ENCODE data around the gene GLS.
"Not testable (repeated sequence)": the region's sequence is repeated elsewhere in the genome, so short reads cannot be mapped to it uniquely, and the experiment has no call there.

Gene GLS

GRCh38 chr2:190976521-190976920, 95.9 kb downstream of the GLS start:
- in situ Hi-C loops (cut with HindIII; ENCODE audit: low pct_ligation_motif_present, low pct_unique_long_range_greater_than_20kb, low sequenced_read_pairs): no loop called here
- no peak for DNase-seq

DNA sequence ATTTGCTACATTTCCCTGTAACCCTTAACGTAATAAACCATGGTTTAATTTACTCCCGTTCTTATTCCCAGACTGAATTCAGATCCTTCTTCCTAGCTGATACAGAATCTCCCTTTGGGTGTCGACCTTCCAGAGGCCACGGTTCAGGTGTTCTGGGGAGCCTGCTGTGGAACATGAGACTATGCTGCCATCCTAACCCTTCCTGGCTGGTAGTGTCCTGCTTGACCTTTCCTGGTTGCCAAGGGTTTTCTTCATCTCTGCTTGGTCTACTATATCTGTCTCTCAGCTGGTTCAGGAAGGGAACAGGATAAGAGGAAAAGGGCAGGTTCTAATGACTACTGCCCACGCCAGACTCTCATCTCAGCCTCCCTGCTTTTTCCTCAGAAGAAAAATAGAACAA, 96.9 kb downstream of the GLS start:
- in situ Hi-C loops (cut with HindIII; ENCODE audit: low pct_ligation_motif_present, low pct_unique_long_range_greater_than_20kb, low sequenced_read_pairs): no loop called here
- DNase-seq: no peak

DNA sequence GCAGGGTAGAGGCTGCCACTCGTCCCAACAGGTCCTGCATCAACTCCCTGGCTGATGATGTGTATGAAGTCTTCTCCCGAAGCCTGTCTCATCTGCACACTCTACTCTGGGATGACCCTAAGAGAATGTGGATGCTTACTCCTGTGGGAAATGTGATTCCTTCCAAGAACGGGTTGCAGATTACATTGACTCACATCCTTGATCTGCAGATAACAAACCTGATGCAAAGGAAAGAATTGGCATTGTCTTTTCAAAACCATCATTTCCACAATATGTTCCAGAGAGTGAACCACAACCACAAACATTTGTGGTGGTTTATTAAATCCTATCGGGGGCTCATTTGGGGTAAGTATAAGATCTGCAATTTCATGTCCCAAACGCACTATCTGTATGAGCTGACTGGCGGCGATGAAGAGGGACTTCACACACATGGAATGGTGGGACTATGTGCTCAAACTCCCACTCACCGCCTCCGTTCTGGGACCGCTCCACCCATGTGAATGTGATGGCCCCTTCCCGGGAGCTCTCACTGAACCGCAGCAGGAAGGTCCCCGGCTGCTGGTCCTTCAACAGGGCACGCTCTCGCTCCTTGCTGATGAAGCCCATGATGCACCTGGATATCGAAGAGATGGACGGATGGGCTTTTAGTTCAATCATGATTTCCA, 97.9 kb downstream of the GLS start:
- no peak for DNase-seq
- in situ Hi-C loops (cut with HindIII; ENCODE audit: low pct_ligation_motif_present, low pct_unique_long_range_greater_than_20kb, low sequenced_read_pairs): no loop called here

GRCh38 chr2:190979906-190980629, 99.4 kb downstream of the GLS start:
- in situ Hi-C loops (cut with HindIII; ENCODE audit: low pct_ligation_motif_present, low pct_unique_long_range_greater_than_20kb, low sequenced_read_pairs): no loop called here
- DNase-seq: no peak

- no peak for DNase-seq
- in situ Hi-C loops (cut with HindIII; ENCODE audit: low pct_ligation_motif_present, low pct_unique_long_range_greater_than_20kb, low sequenced_read_pairs): no loop called here
These were observed 100.1 kb downstream of the GLS start for GRCh38 chr2:190980630-190981209.

DNA sequence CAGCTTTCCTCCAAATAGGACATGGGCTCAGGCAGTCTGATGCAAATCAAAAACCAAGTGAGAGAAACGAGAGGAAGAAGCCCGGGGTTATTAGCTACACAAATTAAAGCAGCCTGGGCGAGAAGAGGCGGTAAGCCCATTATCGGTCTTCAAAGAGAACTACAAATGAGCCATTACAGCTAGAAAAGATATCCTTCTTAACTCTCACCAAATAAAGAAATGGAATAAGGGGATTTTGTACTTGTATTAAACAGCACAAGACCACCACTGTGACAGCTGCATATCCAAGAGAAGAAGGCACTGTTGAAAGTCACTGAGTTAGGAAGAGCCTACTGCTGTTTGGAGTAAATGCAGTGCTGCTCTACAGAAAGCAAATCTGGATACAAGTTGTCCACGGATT, 100.7 kb downstream of the GLS start:
- in situ Hi-C loops (cut with HindIII; ENCODE audit: low pct_ligation_motif_present, low pct_unique_long_range_greater_than_20kb, low sequenced_read_pairs): no loop called here
- DNase-seq: no peak

- no peak for DNase-seq
- in situ Hi-C loops (cut with HindIII; ENCODE audit: low pct_ligation_motif_present, low pct_unique_long_range_greater_than_20kb, low sequenced_read_pairs): no loop called here
These were observed 101.1 kb downstream of the GLS start for GRCh38 chr2:190981733-190982132.

- no peak for DNase-seq
- in situ Hi-C loops (cut with HindIII; ENCODE audit: low pct_ligation_motif_present, low pct_unique_long_range_greater_than_20kb, low sequenced_read_pairs): no loop called here
These were observed 101.8 kb downstream of the GLS start for GRCh38 chr2:190982262-190983034.

- in situ Hi-C loops (cut with HindIII; ENCODE audit: low pct_ligation_motif_present, low pct_unique_long_range_greater_than_20kb, low sequenced_read_pairs): no loop called here
- peak; percentile 59 for DNase-seq
These were observed 104.0 kb downstream of the GLS start for GRCh38 chr2:190984595-190984994.

DNA sequence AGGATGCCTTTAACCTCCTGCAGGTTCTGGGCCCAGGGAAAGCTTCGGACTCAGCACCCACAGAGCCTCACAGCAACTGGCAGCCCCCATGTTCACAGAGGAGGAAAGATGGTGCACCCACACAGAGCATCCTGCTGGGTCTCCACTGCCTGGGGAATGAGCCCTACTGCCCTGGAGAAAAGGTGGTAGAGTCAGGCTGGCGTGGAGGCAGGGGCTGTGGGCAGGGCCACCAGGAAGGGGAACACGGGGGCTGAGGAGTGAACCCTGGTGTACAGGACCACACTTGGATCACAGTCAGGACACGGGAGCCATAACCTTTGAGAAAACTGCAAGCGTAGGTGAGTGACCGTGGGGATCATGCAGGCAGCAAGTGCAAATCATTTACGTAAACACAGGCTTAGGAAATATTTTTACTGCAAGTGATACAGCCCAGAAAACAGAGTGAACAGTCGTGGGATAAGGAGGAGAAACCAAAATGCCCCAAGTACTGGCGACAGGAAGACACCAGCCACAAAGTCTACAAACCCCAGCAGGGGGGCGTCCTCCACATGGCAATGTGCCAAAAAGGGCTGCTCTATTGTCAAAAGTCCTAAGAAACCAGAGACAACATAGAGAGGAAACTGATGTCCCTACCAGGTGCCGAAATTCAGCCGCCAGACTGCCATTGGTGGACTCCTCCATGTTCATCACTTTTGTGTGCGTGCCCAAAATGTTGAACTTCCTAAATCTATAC, 105.8 kb downstream of the GLS start:
- no peak for DNase-seq
- in situ Hi-C loops (cut with HindIII; ENCODE audit: low pct_ligation_motif_present, low pct_unique_long_range_greater_than_20kb, low sequenced_read_pairs): no loop called here

GRCh38 chr2:190987116-190987515, 106.5 kb downstream of the GLS start:
- no peak for DNase-seq

DNA sequence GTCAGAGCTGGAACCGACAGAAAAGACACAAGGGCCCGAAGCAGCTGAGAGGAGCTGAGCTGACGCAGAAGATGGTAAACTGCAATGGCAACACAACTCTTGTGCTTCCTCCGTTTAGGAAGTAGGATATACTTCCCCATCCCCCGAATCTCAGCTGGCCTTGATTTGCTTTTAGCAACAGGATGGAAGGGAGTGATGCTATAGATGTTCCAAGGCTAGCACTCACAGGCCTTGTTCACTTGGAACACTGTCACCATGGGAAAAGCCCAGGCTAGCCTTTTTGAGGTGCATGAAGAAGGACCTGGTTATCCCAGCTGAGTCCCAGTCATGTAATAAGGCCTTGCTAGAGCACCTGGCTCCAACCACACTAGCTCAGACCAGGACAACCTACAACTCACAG, 107.3 kb downstream of the GLS start:
- DNase-seq: no peak
- in situ Hi-C loops (cut with HindIII; ENCODE audit: low pct_ligation_motif_present, low pct_unique_long_range_greater_than_20kb, low sequenced_read_pairs): no loop called here

More at GRCh38 chr2:190987116-190987515, 106.5 kb downstream of the GLS start:
- in situ Hi-C loops (cut with HindIII; ENCODE audit: low pct_ligation_motif_present, low pct_unique_long_range_greater_than_20kb, low sequenced_read_pairs): no loop called here

DNA sequence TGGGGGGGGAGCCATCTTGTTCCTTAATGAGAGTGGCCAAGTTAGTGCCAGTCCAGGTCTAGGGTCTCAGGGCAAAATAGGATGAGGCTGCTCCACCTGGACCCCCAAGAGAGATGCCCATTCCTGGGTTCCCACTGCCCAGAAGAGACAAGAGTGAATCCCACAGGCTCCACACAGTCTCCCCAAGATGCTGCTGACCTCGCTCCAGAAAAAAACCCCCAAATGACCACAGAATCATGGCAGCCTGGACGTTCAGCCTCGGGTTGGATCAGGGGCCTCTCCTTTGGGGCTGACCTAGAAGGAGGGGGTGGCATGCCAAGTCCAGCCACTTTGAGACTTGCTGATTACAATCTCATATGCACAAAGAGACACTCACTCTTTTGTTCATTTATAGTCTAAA, 108.3 kb downstream of the GLS start:
- DNase-seq: no peak
- in situ Hi-C loops (cut with HindIII; ENCODE audit: low pct_ligation_motif_present, low pct_unique_long_range_greater_than_20kb, low sequenced_read_pairs): no loop called here

DNA sequence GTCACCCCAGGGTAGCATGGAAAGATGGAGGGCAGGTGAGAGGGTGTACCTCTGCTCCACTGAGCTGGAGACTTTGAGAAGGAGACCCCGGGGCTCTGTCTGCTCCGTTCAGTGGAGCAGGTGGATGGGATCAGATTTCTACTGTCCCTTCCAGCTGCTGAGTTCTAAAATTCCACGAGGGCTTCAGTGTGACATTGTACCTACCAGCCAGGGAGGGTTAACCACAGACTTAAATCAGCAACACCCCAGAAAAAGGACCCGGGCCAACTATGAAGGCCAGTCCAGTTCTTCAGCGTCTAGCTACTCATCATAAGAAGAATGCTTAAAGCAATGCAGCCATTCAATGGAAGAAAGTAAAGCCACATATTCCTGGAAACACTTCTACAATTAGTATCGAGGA, 109.5 kb downstream of the GLS start:
- in situ Hi-C loops (cut with HindIII; ENCODE audit: low pct_ligation_motif_present, low pct_unique_long_range_greater_than_20kb, low sequenced_read_pairs): no loop called here
- no peak for DNase-seq

GRCh38 chr2:190993292-190993643, 112.6 kb downstream of the GLS start:
- no peak for DNase-seq
- in situ Hi-C loops (cut with HindIII; ENCODE audit: low pct_ligation_motif_present, low pct_unique_long_range_greater_than_20kb, low sequenced_read_pairs): no loop called here

- in situ Hi-C loops (cut with HindIII; ENCODE audit: low pct_ligation_motif_present, low pct_unique_long_range_greater_than_20kb, low sequenced_read_pairs): no loop called here
- no peak for DNase-seq
These were observed 113.5 kb downstream of the GLS start for GRCh38 chr2:190994148-190994547.

DNA sequence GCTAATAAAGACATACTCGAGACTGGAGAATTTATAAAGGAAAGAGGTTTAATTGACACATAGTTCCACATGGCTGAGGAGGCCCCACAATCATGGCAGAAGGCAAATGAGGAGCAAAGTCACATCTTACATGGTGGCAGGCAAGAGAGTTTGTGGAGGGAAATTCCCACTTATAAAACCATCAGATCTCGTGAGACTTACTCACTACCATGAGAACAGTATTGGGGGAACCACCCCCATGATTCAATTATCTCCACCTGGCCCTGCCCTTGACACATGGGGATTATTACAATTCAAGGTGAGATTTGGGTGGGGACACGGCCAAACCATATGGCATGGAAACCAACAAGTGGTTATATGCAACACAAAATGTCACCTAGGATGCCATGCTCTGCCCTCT, 114.7 kb downstream of the GLS start:
- DNase-seq; in situ Hi-C loops (cut with HindIII; ENCODE audit: low pct_ligation_motif_present, low pct_unique_long_range_greater_than_20kb, low sequenced_read_pairs): not testable (repeated sequence)

DNA sequence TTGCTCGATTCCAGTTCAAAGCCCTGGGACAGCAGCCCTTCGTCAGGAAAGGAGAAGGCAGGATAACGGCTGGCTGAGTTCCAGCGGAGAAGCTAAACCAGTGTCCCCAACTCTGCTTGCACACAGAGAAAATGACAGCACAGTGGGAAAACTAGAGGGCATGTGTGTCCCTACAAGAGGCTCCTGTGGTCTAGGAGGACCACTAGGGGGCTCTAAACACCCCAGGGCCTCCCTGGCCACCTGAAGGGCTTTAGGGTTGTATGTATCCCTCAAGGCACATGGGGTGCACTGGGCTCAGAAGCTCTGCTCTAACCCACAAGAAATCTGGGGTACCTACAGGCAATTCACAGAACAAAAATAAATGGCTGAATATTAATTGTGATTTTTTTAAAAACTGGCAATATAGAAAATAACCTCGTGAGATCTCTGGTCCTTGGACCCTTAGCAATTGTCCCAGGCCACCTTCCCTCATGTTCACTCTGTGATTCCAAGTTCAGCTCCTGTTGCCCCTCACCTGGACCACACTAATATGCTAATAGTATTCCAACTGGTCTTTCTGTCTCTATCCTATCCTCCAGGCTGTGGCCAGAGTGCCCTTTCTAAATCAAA, 115.8 kb downstream of the GLS start:
- in situ Hi-C loops (cut with HindIII; ENCODE audit: low pct_ligation_motif_present, low pct_unique_long_range_greater_than_20kb, low sequenced_read_pairs): no loop called here
- peak; percentile 69 for DNase-seq

All from ACHN (cell line).